HG03354 (cell line): ENCODE measurements around the gene ENKD1.

Experiments used
- ATAC-seq: cut with Tn5 transposase; IDR thresholded peaks from one replicate; pipeline ENCODE4 v1.9.1; 2021; ENCODE audit warnings: mild to moderate bottlenecking; ENCODE audit not compliant: unreplicated experiment, poor library complexity, severe bottlenecking

The ENKD1 gene

GRCh38 chr16:67665598-67665997, 952 bp downstream of the ENKD1 start:
- no peak for ATAC-seq

- ATAC-seq: no peak
Observed at GRCh38 chr16:67664871-67665270, 1.7 kb downstream of the ENKD1 start.

GRCh38 chr16:67664258-67664657, 2.3 kb downstream of the ENKD1 start:
- no peak for ATAC-seq

GRCh38 chr16:67663877-67664222, 2.7 kb downstream of the ENKD1 start:
- no peak for ATAC-seq

GRCh38 chr16:67663151-67663876, 3.2 kb downstream of the ENKD1 start:
- ATAC-seq: no peak

- ATAC-seq: no peak
Observed at GRCh38 chr16:67662653-67663010, 3.9 kb downstream of the ENKD1 start.

GRCh38 chr16:67661886-67662652, 4.5 kb downstream of the ENKD1 start:
- no peak for ATAC-seq

GRCh38 chr16:67661101-67661761, 5.3 kb downstream of the ENKD1 start:
- ATAC-seq: peak; percentile 1

GRCh38 chr16:67660564-67661028, 6.0 kb downstream of the ENKD1 start, which contains the start of gene PARD6A:
Gene PARD6A (plus strand): TSS chr16:67660960. CDS start chr16:67661039, 79 bp downstream.
- ATAC-seq: peak; percentile 74

- peak; percentile 58 for ATAC-seq
Observed at GRCh38 chr16:67659675-67660563, 6.6 kb downstream of the ENKD1 start, which contains the start of gene ACD. Gene ACD (minus strand): TSS chr16:67660260. CDS start chr16:67660220, 40 bp downstream.

- ATAC-seq: no peak
Observed at GRCh38 chr16:67658849-67659674, 7.5 kb downstream of the ENKD1 start.

- no peak for ATAC-seq
Observed at GRCh38 chr16:67657751-67658518, 8.6 kb downstream of the ENKD1 start.

GRCh38 chr16:67657017-67657608, 9.4 kb downstream of the ENKD1 start:
- no peak for ATAC-seq

- ATAC-seq: no peak
Observed at GRCh38 chr16:67656344-67657016, 10.1 kb downstream of the ENKD1 start.

GRCh38 chr16:67655363-67655762, 11.2 kb downstream of the ENKD1 start:
- ATAC-seq: no peak

GRCh38 chr16:67654403-67654911, 12.1 kb downstream of the ENKD1 start:
- no peak for ATAC-seq
